Spleen (tissue), 7 donors: ENCODE measurements around the gene EYS.

Source experiments
- POLR2A ChIP-seq, 3 donors: fragments of 450-650 bp; IDR thresholded peaks; one replicate each; pipeline ENCODE4 v1.5.1; 2017; ENCODE audit warnings: antibody characterized with exemption in 3 of 3, mild to moderate bottlenecking in 1 of 3
- TF ChIP-seq, protein P1 (sequence below), 11 experiments: fragments of 200-600 bp in 7 of 11; fragments of 450-650 bp in 4 of 11; sonication (generic) in 4 of 11; IDR thresholded peaks in 8 of 11; conservative IDR thresholded peaks in 3 of 11; 1 replicate in 7 of 11; 2 replicates in 4 of 11; pipeline versions ENCODE4 v1.4.0 to v1.8.0; 2016 to 2021; ENCODE audit warnings: antibody characterized with exemption in 11 of 11, inconsistent platforms in 4 of 11, mild to moderate bottlenecking in 1 of 11
- donor health status: DM: no; HTN: no; CAD: no; lungs with moderate emphysema.
- donor health status: DM: no; HTN: no; CAD: no.
- donor health status: DM: no; HTN: no; CAD: no.

DNA sequence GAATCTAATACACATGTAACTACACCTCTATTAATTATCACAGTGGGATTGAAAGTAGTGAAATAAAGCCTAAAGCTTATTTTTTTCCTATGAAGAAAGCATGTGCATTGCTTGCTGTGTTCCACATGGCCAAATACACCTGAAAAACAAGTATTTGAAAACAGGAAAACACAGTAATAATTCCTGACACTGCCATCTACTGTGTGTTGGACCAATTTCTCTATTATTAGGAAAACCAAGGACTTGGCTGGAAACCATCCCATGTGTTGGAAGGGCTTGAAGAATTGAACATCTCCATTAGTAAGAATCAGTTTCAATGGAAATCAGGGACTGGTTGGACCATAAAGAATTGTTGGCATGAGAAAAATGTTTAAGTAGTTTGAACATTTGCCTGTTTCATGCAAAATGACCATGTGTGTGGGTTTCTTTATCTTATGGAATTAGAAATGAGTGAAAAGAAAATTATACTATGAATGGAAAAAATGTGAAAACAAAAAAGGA is 1947.4 kb downstream of the EYS start:
- TF ChIP-seq POLR2A (IDR thresholded peaks at IDR 0.05), result no peak
- TF ChIP-seq, protein P1, sequence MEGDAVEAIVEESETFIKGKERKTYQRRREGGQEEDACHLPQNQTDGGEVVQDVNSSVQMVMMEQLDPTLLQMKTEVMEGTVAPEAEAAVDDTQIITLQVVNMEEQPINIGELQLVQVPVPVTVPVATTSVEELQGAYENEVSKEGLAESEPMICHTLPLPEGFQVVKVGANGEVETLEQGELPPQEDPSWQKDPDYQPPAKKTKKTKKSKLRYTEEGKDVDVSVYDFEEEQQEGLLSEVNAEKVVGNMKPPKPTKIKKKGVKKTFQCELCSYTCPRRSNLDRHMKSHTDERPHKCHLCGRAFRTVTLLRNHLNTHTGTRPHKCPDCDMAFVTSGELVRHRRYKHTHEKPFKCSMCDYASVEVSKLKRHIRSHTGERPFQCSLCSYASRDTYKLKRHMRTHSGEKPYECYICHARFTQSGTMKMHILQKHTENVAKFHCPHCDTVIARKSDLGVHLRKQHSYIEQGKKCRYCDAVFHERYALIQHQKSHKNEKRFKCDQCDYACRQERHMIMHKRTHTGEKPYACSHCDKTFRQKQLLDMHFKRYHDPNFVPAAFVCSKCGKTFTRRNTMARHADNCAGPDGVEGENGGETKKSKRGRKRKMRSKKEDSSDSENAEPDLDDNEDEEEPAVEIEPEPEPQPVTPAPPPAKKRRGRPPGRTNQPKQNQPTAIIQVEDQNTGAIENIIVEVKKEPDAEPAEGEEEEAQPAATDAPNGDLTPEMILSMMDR (IDR thresholded peaks at IDR 0.05 in 8 of 11, conservative IDR thresholded peaks at IDR 0.05 in 3 of 11), result no peak
